NCI-H1105 treated with DMSO at 0.1 percent for 48 hours (cell line): ENCODE data around the gene MEG3.

ENCODE experiments used
- DNase-seq: peaks from one replicate; lab custom pipeline; 2025; lab: John Stamatoyannopoulos, UW

The MEG3 gene

DNA sequence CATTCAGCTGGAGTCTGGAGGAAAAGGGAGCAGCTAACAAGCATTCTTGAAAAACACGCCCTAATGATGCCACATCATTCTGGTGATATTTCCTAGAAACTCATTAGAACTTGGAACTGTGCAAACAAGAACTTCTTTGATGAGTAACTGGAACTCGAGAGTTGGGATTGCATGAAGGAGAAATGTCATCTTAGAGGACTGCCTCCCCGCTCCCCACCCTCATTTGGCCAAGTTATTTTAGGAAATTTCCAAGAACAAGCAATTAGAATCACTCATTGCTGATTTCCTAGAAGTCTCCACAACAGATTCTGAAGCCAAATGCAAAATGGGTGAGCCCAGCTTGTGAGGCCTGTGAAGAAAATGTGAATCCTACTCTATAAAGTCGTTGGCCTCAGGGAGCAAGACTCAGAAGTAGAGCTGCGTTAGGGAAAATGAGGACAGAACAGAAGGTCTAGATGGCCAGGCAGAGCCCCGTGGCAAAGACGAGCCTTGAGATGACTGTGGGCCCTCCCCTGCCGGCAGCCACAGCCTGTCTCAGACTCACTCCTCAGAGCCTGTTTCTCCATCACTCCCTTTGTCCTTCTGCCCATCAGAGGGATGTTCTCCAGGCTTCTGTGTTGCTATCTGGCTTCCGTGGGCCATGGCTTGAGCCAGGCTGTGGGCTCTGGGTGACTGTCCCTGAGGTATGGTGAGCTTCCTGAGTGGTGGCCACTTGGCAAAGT is 39.2 kb downstream of the MEG3 start:
- DNase-seq, result no peak

DNA sequence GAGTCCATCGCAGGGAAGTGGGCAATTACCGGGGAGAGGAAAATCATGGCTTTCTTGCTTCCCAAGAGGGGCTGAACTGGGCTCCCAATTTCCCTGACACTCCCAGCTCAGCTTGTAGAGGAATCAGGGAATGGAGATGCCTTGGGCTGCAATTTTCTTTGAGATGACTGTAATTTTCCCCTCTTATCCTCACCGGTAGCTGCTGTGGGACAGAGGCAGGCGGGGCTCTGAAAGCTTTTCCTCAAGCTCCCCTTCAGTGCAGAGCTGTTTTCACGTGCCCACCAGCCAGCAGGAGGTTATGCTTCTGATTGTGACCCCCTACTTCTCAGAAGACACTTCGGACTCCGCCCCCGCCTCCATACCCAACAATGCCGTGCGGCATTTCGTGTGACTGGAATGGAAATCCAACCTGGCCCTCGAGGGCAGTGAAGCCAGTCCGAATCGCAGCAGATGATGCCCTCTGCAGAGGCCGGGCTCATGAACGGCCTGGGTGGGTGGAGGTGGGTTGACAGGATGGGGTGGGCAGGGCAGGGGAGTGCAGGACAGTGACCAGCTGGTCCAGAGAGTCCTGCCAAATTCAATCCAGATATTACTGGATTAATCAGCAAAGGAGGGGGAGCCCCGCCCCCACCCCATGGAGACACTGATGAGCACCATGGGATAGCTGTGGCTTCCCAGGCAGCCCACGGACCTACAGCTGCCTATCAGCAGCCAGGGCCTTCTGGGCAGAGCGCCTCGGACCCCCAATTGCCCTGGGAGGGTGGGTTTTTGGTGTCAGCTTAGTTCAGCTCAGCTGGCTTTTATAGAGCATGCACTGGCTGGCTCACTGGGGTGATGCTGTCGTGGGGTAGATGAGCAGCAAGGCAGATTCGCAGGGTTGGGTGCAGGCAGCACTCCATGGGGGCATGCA is 40.0 kb downstream of the MEG3 start:
- DNase-seq, result no peak

DNA sequence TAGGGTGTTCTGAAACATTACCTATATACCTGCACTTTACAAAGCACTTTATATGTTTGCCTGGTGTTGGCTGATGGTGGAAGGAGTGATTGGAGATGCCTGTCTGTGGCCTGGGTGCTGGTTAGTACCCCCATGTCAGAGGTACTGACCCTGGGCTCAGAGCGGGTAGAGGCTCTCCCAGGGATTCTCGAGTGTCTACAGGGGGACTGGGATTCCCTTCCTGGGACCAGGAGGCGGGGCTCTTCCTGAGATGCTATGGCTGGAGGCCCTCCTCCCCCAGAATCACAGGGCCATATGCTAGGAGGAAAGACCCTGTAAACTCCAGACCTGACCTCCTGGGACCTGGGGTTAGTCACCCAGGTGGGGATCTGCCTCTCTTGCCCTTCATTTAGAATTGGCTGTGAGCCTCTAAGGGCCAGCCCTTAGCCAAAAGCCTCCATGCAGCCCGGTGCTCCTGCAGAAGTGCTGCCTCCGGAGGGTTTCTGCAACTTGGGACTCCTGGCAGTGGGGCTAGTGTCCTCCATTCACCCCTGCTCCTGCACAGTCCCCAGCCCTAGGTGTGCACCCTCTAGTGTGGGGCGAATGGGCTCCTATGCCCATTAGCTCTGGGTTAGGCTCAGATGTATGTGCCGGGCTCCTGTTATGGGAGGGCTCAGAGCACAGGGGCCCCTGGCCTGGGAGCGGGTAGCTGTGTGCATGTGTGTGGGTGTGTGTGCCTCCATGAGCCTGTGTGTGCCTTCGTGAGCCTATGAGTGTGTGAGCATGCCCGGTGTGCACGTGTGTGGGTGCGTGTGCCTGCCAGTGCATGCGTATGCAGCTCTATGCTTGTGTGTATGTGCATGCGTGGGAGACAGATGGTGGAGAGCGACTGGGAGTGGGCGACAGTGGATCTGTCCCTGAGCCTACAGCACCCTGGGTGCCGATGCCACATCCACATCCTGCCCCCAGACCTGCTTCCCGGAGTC is 41.0 kb downstream of the MEG3 start:
- DNase-seq, result no peak

DNA sequence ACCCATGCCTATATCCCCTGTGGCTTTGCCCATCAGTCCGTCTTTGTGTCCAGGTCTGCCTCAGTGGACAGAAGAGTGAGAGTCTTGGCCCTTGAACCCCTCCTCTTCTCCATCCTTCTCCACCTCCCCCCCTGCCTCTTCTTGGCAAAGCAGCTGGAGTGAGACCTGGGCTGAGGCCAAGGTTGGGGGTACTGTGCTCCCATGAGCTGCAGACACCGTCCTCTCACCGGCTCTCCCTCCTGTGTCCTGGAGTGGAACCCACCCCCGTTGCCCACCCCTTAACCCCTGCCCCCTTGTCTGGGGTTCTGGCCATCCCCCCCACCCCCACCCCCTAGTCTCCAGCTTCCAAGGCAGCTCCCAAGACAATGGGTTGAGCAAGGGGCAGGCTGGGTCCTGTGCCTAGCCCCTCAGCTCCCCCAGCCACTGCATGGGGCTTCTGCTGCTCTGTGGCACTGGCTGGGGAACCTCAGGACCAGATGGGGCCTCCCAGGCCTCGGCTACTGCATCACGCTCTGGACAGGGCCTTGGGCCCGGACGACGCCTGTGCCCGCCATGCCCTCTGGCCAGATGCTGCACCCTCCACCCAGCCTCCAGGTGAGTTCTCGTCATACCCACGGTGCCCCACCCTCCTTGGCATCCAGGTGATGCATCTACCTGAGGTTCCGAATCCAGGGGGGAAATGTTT is 41.9 kb downstream of the MEG3 start:
- DNase-seq, result no peak

DNA sequence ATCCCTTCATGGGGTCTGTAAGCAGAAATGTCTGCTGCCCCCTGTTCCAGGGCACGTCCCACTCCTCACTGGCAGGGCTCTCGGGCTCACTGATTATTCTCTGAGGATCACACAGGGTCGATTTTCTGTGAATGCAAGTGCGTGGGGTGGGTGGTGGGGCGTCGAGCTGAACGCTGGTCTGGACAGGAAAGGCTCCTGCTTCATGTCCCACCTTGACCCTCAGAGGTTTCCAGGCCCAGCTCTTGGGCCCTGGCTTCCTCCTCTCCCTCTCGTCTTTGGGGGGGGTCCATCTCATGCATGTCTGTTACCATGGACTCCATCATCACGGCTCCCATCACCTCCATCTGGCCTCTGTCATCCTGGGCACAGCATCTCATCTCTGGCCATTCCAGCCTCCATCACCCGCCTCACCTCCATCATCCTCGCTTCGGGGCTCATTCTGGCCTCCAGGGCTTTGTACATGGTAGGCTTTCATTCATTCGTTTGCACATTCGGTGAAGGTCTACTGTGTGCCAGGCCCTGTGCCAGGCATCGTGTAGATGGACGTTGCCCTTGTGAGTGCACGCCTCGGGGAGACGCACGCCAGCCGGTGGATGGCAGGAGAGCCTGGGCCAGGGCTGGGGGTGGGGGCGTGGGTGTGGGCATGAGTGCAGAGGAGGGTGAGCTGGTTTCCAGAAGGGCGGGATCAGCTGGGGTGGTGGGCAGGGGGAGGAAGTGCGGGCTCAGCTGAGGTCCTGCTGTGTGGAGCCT is 42.9 kb downstream of the MEG3 start:
- DNase-seq, result no peak

DNA sequence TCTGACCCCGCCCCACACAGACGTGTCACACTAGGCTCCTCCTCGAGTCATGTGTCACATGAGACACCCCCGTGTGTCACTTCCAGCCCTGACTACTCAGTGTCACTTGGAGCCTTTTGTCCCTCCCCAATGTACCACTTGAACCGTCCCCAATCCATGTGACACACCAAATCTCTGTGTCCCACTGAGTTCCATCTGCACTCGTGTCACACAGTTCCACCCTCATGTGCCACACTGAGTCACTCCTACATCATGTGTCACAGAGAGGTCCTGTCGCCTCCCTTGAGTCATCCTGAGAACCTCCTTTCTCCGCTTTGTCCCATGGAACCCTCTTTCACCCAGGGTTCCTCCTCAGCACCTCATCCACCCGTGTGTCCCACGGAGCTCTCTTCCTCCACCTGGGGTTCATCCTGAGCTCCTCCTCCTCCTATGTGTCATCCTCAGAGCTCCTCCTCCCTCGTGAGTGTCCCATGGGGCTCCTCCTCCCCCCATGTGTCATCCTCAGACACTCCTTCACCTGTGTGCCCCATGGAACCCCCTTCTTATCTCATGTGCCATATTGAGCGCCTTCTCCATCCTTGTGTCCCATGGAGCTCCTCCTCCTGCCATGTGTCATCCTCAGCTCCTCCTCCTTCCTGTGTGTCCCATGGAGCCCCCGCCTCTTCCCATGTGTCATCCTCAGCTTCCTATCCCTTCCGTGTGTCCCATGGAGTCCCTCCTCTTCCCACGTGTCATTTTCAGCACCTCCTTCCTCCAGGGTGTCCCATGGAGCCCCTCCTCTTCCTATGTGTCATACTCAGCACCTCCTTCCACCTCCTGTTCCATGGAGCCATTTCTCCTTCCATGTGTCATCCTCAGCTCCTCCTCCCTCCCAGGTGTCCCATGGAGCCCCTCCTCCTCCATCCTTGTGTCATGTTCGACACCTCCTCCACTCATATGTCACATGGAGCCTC is 45.6 kb downstream of the MEG3 start:
- DNase-seq, result no peak

DNA sequence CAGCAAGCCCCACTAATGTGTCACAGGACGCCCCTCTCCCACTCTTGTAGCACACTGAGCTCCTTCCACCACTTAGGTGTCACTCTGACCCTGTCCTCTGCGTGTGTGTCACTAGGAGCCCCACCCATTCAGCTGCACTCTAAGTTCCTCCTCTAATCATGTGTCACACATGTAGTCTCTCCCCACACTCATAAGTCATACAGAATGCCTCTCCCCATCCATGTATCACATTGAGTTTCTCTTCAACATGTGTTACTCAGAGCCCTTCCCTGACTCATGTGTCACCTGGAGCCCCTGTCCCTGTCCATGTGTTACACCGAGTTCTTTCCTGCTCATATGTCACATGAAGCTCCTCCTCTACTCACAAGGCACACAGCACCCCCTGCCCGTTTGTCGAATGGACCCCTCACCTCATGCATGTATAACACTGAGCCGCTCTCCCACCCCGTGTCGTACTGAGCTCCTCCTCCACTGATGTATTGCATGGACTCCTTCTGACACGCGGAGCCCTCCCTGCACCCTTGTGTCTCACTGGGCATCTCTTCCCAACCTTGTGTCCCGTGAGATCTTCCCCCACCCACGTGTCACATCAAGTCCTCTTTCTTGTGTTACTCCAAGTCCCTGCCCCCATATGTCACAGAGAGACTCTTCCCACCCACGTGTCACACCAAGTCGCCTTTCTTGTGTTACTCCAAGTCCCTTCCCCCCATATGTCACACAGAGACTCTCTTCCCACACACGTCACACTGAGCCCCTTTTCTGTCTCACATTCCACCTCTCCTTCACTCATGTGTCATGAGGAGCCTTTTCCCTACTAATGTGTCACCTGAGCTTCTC is 46.6 kb downstream of the MEG3 start:
- DNase-seq, result no peak

DNA sequence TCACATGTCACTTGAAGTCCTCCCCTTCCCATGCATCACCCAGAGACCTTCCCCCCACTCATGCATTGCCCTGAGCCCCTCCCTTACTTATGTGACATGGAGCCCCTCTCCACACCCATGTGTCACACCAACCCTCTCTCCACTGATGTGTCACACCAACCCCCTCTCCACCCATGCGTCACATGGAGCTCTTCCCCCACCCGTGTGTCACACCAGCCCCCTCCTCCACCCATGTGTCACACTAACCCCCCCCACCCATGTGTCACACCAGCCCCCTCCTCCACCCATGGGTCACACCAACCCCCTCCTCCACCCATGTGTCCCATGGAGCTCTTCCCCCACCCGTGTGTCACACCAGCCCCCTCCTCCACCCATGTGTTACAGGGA is 47.2 kb downstream of the MEG3 start:
- DNase-seq, result no peak

DNA sequence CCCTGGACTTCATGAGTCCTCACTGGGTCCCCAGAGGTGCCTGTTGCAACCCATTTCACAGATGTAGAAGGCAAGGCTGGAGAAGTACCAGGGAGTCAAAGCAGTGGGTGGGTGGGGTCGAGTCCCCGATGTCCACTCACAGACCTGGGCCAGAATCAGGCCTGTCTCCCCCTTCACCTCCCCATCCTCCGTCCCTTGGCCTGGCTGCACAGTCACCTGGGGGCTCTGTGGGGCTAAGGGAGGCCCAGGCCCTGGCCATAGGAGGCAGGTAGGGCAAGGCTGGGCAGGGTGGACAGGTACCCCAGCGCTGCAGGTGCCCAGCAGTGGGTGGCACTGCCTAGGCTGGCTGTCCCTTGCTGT is 48.1 kb downstream of the MEG3 start:
- no peak for DNase-seq

DNA sequence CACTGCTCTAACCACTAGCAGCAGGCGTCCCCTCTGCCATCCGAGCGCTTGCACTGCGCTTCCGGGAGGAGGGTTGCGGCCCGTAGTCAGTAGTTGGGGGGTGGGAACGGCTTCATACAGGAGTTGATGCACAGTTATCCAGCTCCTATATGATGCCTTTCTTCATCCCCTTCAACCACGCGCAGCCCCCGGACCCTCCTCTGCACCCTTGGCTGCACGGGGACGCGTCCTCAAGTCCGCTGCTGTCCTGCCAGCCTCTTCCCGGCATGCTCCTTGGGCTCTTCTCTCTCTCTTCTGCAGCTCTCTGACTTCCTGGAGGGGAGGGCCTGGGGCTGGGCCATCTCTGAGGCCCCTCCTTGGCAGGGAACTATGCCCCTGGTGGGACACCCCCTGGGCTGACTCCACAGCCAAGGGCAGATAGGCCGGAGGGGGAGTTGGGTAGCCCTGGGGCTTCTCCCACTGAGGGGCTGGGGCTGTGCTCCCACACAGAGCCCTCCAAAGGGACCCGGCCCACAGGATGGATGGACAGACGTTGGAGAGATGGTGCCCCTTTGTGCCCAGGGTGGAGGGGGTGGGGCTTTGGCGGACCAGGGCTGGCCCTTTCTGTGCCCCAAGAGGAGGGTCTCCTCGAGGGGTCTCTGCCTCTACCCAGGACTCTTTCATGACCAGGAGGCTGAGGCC is 48.6 kb downstream of the MEG3 start:
- DNase-seq, result no peak

DNA sequence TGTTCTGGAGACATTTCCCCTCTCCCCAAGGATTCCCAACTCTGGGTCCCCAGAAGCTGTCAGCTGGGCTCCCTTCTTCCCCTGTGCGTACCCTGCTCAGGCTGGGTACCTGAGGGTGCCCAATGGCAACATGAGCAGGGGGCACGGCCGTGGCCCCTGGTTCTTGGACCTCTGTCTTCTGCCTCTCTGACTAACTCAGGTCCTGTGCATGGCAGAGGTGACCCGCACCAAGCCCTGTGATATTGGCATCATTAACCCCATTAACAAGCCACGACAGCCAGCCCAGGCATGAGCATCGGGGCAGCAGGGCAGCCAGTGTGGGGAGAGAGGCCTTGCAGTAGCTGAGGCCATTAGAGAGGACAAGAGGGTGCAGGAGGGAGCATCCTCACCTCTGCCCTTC is 49.2 kb downstream of the MEG3 start:
- DNase-seq, result no peak

DNA sequence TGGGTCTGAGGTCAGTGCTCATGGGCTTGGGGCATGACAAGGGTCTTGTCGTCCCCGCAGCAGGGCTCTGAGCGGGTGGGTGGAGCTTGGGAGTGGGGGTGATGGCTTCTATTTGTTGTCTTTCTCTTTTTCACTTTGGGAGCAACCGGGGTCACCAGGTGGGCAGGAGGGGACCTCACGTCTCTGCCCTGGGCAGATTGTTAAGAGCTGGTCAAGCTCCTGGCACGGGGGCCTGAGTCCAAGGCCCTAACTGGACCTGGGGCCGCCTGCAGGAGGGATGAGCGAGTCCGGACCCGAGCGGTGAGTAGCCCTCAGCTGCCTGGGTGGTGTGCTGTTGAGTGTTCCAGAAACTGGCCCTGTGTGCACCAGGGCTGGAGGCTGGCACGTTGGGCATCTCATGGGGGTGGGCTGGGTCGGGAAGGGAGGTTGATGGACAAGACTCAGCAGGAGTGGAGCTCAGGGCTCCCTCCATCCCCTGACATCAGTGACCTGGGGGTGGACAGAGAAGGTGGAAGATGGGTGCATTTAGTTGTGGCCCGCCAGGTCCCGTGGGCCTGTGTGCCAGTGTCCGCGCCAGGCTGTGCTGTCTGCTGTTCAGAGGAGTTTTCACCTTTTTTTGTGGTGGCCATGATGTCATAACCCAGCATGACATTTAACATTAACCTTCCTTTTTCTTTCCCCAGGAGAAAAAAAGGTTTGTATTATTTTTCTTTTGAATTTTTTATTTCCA is 50.1 kb downstream of the MEG3 start:
- no peak for DNase-seq

DNA sequence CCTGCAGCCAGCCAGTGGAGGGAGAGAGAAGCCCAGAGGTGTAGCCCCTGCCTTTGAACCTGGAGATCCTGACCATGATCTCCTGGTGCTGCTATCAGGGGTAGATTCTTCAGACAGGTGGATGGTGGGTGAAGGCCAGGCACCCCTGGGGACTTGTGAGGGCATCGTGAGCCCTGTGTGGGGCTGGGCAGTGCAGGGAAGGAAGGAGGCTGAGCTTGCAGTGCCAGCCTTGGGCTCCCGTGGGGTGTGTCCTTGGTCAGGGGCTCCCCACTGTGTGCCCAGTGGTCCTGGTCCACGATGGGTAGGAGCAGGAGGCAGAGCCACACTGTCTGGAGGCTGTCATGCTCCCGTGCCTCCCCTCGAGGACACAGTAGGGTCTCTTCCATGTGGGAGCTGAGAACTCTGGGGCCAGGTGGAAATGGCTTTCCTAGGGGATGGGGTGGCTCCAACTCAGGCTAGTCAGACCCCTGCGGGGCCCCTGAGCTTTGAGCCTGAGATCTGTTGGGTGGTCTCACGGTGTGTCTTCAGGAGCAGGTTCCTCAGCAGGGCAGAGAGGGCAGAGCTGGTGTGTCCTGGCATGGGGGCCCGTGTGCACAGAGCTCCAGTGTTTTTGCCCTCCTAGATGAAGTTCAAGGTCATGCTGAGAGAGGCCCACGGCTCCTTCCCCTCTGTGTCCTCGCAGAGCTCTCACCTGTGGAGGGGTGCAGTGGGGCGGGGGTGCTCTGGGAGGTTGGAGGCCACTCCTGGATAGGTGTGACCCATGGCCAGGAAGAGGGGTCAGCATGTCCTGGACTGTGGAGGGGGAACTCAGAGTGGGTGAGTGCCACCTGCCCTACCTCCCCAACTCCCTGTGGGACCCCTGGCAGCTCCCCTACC is 52.6 kb downstream of the MEG3 start:
- DNase-seq, result no peak

DNA sequence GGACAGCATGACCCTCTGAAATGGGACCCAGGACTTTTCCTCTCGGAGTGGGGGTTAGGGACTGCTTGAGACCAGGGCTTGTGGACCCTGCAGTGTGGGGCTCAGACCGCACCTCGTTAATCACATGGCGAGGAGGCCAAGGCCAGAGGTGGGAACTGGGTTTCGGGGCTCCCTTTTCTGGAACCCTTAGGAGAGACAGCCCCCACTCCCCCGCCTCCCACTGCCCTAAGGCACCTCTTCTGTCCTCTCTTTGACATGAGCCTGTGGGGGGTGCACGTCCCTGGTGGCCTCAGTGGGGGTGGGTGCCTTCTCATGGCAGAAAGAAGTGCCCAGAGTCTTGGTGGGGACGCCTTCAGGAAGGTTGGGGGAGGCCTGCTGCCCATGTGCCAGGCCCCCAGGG is 53.3 kb downstream of the MEG3 start:
- no peak for DNase-seq

DNA sequence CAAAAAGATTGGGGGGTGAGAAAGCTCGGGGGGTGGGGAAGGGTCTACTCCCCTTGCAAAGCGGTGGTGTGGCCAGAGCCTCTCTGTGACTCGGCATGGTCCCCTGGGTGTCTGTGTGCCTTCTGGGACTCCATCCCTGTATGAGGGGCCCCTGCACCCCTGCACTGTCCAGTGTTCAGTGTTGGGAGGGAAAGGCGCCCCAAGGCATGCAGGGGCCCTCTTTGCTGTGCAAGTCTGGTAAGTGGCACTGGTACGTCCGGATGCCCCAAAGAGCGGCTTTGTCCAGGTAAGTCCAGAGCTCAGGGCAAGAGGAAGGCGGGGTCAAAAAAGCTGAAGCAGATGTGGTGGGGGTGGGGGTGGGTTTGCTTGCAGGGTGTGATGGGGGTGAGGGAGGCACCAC is 53.9 kb downstream of the MEG3 start:
- no peak for DNase-seq

DNA sequence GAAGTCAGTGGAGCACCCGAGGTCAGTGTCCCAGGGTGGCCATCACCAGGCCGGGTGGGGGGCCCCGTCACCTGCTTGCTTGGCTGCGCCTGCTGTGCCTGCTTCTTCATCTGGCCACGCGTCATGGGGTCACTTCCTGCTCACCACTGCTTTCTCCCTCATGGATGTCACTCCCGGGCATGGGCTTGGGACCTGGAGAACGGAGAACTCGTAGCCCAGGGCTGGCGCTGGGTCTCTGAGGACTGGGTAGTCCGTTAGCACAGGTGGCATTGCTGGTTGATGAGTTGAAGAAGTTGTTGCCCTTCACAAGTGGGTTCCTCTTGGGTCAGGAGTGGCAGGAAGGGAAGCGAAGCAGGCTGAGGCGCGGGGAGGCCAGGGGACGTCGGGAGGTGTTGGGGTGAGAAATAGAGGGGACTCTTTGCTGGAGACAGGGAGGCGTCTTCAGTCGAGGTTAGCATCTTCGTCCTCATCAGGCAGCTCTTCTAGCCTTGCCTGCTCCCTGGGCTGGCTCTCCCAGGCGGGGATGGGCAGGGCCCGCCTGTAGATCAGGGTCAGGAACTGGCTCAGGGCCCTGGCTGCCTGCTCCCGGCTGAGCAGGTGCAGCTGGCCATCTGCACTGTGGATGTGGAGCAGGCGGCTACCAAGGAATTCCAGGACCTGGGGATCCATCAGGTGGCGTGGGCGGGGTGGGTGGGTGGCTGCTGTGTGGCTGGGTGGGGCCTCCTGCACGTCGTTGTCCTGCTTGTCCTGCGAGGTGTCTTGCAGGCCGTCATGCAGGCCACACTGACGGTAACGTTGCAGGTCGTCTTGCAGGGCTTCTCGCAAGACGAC is 54.6 kb downstream of the MEG3 start:
- no peak for DNase-seq
